ENCODE measurements around the gene MLN.

DNA sequence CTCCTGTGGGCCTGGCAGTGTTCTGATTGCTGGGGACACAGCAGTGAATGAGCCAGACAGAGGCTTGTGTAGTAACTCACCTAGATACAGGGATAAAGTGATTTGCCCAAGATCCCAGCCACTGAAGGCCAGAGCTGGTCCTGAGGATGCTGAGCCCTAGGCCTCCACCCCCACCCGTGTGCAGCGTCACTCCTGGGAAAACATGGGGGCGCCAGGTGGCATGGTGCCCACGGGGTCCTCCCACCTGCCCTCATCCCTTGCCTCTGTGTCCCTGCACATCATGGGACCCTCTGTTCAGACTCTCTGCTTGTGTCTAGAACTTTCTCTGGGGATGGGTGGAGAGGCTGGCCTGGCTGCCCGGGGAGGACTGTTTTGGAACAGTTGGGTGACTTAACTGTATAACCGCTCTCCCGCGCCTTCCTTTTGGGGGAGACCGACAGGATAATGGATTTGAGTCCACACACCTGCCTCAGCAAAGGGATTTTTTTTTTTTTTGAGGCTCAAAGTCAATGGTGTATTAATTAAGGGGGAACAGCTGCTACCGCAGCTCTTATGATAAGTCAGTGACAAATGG is 34.5 kb downstream of the MLN start:
- TF ChIP-seq POLR2A (IDR thresholded peaks at IDR 0.05; ENCODE audit: low read depth, low read length) = no peak
- no peak for TF ChIP-seq POLR2AphosphoS5 (IDR thresholded peaks at IDR 0.05; ENCODE audit: low read depth, low read length)
